Ascending aorta (tissue), 2 donors: Measurements from ENCODE around the gene FNIP1. TPM values are rescaled to one million over a fixed set of nuclear protein-coding genes. Genes with fewer than 3 reads are reported as not detected.

Source experiments
- DNase-seq, 2 donors: peaks; one replicate each; pipeline ENCODE4 v3.0.0-alpha.2; 2019; ENCODE audit warnings: low spot score in 2 of 2
- H3K27ac ChIP-seq, 2 donors: fragments of 200-600 bp; sonication (generic); one replicate each; pipeline ENCODE4 v1.5.1; 2016 to 2017; ENCODE audit warnings: mild to moderate bottlenecking in 1 of 2
- H3K27me3 ChIP-seq: fragments of 200-600 bp; sonication (generic); one replicate; pipeline ENCODE4 v1.5.1; 2017
- H3K36me3 ChIP-seq, 2 donors: fragments of 200-600 bp; sonication (generic); one replicate each; pipeline ENCODE4 v1.5.1; 2016
- H3K4me1 ChIP-seq, 2 donors: fragments of 200-600 bp; sonication (generic); one replicate each; pipeline ENCODE4 v1.5.1; 2016 to 2017; ENCODE audit warnings: mild to moderate bottlenecking in 1 of 2
- H3K4me3 ChIP-seq, 2 donors: fragments of 200-600 bp; sonication (generic); one replicate each; pipeline ENCODE4 v1.5.1; 2016 to 2017; ENCODE audit warnings: mild to moderate bottlenecking in 1 of 2
- H3K9me3 ChIP-seq, 2 donors: fragments of 200-600 bp; sonication (generic); one replicate each; pipeline ENCODE4 v1.5.1; 2016
- CTCF ChIP-seq, 3 experiments: fragments of 200-600 bp in 2 of 3; fragments of 450-650 bp in 1 of 3; sonication (generic) in 2 of 3; IDR thresholded peaks; one replicate each; pipeline ENCODE4 v1.5.1; 2016 to 2019; ENCODE audit warnings: antibody characterized with exemption in 3 of 3, mild to moderate bottlenecking in 1 of 3, moderate library complexity in 1 of 3
- intact Hi-C: fragments of 100-400 bp; cut with DNase I; formaldehyde crosslinking; loops from one replicate; pipeline ENCODE4 v1.15.1; 2023
- total RNA-seq: library from RNA; depleted of rRNA; stranded (reverse); fragments of >200 nt; gene quantifications from one replicate; pipeline ENCODE4 v1.1.0, GENCODE V29; 2016

Gene FNIP1
- total RNA-seq, 1 donor from 2014 or later: 20.5 TPM

- intact Hi-C loops: no loop called here
- Histone ChIP-seq H3K27me3 (no peaks in the 10 kb centered on the region), H3K4me1 (no peaks in the 10 kb centered on the region), H3K27ac (no peak overlapping the region), H3K4me3 (no peak overlapping the region), H3K9me3 (peaks cover 4 to 6% of the 10 kb centered on the region in 2 donors), H3K36me3 (no peaks in the 10 kb centered on the region)
- no peak for TF ChIP-seq CTCF (IDR thresholded peaks at IDR 0.05)
- no peak for DNase-seq
These were observed 27.8 kb upstream of the FNIP1 start for GRCh38 chr5:131824631-131825030.

- no peak for TF ChIP-seq CTCF (IDR thresholded peaks at IDR 0.05)
- Histone ChIP-seq H3K27me3 (no peaks in the 10 kb centered on the region), H3K27ac (no peak overlapping the region), H3K36me3 (no peaks in the 10 kb centered on the region), H3K9me3 (peaks cover 4 to 6% of the 10 kb centered on the region in 2 donors), H3K4me1 (no peaks in the 10 kb centered on the region), H3K4me3 (no peak overlapping the region)
- DNase-seq: no peak
- intact Hi-C loops: no loop called here
These were observed 24.4 kb upstream of the FNIP1 start for GRCh38 chr5:131821221-131821620.

- no peaks in the 10 kb centered on the region for H3K36me3 ChIP-seq
- H3K4me1 ChIP-seq: no peaks in the 10 kb centered on the region
- intact Hi-C loops: no loop called here
- no peak overlapping the region for H3K4me3 ChIP-seq
- TF ChIP-seq CTCF (IDR thresholded peaks at IDR 0.05): no peak
- H3K9me3 ChIP-seq: no peaks in the 10 kb centered on the region
- no peaks in the 10 kb centered on the region for H3K27me3 ChIP-seq
- H3K27ac ChIP-seq: no peak overlapping the region
- DNase-seq: no peak
These were observed 21.3 kb upstream of the FNIP1 start for GRCh38 chr5:131818001-131818724.

- TF ChIP-seq CTCF (IDR thresholded peaks at IDR 0.05): no peak
- Histone ChIP-seq H3K27ac (no peak overlapping the region), H3K4me3 (no peak overlapping the region), H3K9me3 (no peaks in the 10 kb centered on the region), H3K36me3 (no peaks in the 10 kb centered on the region), H3K27me3 (no peaks in the 10 kb centered on the region), H3K4me1 (peaks cover 3 to 4% of the 10 kb centered on the region in 2 donors)
- no peak for DNase-seq
- intact Hi-C loops: loop anchor here (5.0 kb wide), 2 partner anchors 178 to 247 kb away; partner anchors contain the start of genes IL3 and RAPGEF6
These were observed 18.2 kb upstream of the FNIP1 start for GRCh38 chr5:131814990-131815389.

GRCh38 chr5:131812371-131813160 lies 15.7 kb upstream of the FNIP1 start:
- peaks cover 3 to 4% of the 10 kb centered on the region in 2 donors for H3K4me1 ChIP-seq
- TF ChIP-seq CTCF (IDR thresholded peaks at IDR 0.05): no peak
- no peaks in the 10 kb centered on the region for H3K9me3 ChIP-seq
- H3K27ac ChIP-seq: no peak overlapping the region
- intact Hi-C loops: loop anchor here (5.0 kb wide), 2 partner anchors 175 to 250 kb away; partner anchors contain the start of genes IL3 and RAPGEF6
- DNase-seq: no peak
- no peaks in the 10 kb centered on the region for H3K27me3 ChIP-seq
- H3K36me3 ChIP-seq: no peaks in the 10 kb centered on the region
- H3K4me3 ChIP-seq: no peak overlapping the region
